ENCODE measurements around the gene HOXC9.

The HOXC9 gene

DNA sequence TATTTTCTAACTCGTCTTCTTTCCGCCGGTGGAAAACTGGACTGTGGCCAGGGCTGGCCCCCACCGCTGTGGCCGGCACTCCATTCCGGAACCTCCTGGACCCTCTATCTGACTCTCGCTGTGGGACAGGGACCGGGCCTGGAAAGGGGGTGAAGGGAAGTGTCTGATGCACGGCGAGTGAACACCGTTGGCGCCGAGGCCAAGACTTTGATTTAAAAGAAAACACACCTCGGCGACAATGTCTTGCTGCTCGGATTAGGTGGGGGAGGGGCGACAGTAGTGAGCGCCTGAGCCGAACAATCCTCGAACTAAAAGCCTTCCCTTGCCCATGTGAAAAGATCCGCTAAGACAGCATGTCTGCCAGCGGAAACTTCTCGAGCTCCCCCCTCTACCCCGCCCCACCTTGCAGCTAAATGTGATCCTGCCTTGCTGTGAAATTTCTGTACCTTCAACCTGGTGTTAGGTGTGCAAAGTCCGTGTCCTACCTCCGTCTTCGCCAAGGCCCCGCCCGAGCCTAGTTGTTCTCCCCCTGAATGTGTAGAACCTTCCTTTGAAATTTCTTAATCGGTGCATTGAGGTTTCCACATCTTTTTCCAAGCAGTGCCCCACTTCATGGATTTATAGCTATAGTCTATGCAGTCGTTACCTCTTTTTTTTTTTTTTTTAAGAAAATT lies 24.3 kb upstream of the HOXC9 start (continued):
- TF ChIP-seq ZNF600 (tag by site-specific recombination; IDR thresholded peaks at IDR 0.05) (peak; percentile 67), ZNF423 (tag by site-specific recombination; IDR thresholded peaks at IDR 0.05) (0 out of 2 replicates have a peak, but pooled peaks have one; percentile 10), KLF16 (tag by site-specific recombination; IDR thresholded peaks at IDR 0.05) (no peak)
- TF ChIP-seq, protein P1, sequence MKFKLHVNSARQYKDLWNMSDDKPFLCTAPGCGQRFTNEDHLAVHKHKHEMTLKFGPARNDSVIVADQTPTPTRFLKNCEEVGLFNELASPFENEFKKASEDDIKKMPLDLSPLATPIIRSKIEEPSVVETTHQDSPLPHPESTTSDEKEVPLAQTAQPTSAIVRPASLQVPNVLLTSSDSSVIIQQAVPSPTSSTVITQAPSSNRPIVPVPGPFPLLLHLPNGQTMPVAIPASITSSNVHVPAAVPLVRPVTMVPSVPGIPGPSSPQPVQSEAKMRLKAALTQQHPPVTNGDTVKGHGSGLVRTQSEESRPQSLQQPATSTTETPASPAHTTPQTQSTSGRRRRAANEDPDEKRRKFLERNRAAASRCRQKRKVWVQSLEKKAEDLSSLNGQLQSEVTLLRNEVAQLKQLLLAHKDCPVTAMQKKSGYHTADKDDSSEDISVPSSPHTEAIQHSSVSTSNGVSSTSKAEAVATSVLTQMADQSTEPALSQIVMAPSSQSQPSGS (tag by site-specific recombination; IDR thresholded peaks at IDR 0.05; ENCODE audit: low read depth) = no peak

DNA sequence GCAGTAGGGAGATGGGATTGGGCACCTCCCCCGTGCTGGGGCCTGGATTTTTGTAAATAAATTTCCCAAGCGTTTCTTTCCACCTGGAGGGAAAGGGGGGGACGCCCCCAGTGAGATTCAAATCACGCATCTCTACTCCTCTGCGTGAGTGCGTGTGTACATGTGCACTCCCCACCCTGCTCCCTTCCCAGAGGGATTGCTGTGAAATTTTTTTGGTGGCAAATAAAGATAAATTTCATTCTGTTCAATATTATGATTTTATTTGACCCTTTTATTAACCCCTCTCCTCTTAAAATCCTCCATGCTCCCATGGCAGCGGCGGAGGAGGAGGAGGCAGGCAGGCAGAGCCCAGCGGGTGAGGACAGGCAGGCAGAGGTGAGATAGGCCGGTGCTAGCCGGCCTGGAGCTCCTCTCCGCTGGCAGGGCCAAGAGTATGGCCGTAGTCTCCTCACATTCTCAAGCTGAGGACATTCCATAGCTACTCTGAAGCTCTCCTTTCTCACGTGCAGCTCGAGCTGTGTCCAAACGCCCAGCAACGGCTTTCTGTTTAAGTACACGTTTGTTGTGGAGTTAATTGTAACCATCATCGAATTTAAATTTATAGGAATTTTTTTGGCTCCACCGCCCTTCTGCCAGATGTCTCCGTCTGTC lies 23.7 kb upstream of the HOXC9 start:
- POLR2A ChIA-PET = interaction anchor here (0.6 to 0.9 kb wide), 3 partner anchors 9 to 19 kb away, joined by 3 to 4 read pairs (median 4); no protein-coding TSS in a partner anchor
- CTCF ChIA-PET = interaction anchor here (0.5 to 0.8 kb wide), 4 partner anchors 99 to 643 kb away, joined by 3 to 5 read pairs (median 3); no protein-coding TSS in a partner anchor
- Histone ChIP-seq H3K27ac (ENCODE audit: extremely low read depth, low read depth, low read length) (peak overlapping the region; percentile 64; the same call in 1 of the 2 replicates), H3K9me3 (ENCODE audit: control insufficient read depth, insufficient read depth, low read depth, low read length) (no peaks in the 10 kb centered on the region), H3K36me3 (ENCODE audit: control insufficient read depth in 2 of 2, insufficient read depth in 1 of 2, low read length in 2 of 2) (no peaks in the 10 kb centered on the region), H3K4me3 (ENCODE audit: low read depth, low read length) (no peak overlapping the region), H3K4me1 (ENCODE audit: control insufficient read depth, insufficient read depth, low read length) (peaks cover 54% of the 10 kb centered on the region)
- TF ChIP-seq, protein P2, sequence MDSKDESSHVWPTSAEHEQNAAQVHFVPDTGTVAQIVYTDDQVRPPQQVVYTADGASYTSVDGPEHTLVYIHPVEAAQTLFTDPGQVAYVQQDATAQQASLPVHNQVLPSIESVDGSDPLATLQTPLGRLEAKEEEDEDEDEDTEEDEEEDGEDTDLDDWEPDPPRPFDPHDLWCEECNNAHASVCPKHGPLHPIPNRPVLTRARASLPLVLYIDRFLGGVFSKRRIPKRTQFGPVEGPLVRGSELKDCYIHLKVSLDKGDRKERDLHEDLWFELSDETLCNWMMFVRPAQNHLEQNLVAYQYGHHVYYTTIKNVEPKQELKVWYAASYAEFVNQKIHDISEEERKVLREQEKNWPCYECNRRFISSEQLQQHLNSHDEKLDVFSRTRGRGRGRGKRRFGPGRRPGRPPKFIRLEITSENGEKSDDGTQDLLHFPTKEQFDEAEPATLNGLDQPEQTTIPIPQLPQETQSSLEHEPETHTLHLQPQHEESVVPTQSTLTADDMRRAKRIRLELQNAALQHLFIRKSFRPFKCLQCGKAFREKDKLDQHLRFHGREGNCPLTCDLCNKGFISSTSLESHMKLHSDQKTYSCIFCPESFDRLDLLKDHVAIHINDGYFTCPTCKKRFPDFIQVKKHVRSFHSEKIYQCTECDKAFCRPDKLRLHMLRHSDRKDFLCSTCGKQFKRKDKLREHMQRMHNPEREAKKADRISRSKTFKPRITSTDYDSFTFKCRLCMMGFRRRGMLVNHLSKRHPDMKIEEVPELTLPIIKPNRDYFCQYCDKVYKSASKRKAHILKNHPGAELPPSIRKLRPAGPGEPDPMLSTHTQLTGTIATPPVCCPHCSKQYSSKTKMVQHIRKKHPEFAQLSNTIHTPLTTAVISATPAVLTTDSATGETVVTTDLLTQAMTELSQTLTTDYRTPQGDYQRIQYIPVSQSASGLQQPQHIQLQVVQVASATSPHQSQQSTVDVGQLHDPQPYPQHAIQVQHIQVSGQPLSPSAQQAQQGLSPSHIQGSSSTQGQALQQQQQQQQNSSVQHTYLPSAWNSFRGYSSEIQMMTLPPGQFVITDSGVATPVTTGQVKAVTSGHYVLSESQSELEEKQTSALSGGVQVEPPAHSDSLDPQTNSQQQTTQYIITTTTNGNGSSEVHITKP (tag by site-specific recombination; IDR thresholded peaks at IDR 0.05) = peak; percentile 92
- TF ChIP-seq KLF9 (tag by site-specific recombination; IDR thresholded peaks at IDR 0.05; ENCODE audit: low read depth) (no peak), ZNF660 (tag by site-specific recombination; IDR thresholded peaks at IDR 0.05) (no peak), ZNF677 (tag by site-specific recombination; IDR thresholded peaks at IDR 0.05) (no peak), ZIC2 (tag by site-specific recombination; IDR thresholded peaks at IDR 0.05) (no peak; the same call in 1 of the 2 replicates), TCF7L2 (IDR thresholded peaks at IDR 0.05; ENCODE audit: borderline replicate concordance, low read depth, low read length) (no peak), SCRT1 (tag by site-specific recombination; IDR thresholded peaks at IDR 0.05; ENCODE audit: borderline replicate concordance) (no peak), ZEB2 (tag by site-specific recombination; IDR thresholded peaks at IDR 0.05) (peak; percentile 40; the same call in 1 of the 2 replicates), ZNF37A (tag by site-specific recombination; IDR thresholded peaks at IDR 0.05) (no peak), ZNF211 (tag by site-specific recombination; IDR thresholded peaks at IDR 0.05; ENCODE audit: low read depth) (no peak), ZBTB21 (tag by site-specific recombination; IDR thresholded peaks at IDR 0.05) (no peak), ZNF10 (tag by site-specific recombination; IDR thresholded peaks at IDR 0.05) (no peak), ZBTB8A (tag by site-specific recombination; IDR thresholded peaks at IDR 0.05) (0 out of 2 replicates have a peak, but pooled peaks have one; percentile 29), ZNF670 (tag by site-specific recombination; IDR thresholded peaks at IDR 0.05; ENCODE audit: low read depth) (no peak), ZSCAN30 (tag by site-specific recombination; IDR thresholded peaks at IDR 0.05) (peak; percentile 88; the same call in 1 of the 2 replicates)
- TF ChIP-seq, protein P1 (tag by site-specific recombination; IDR thresholded peaks at IDR 0.05; ENCODE audit: low read depth) = no peak
- TF ChIP-seq, protein P3, sequence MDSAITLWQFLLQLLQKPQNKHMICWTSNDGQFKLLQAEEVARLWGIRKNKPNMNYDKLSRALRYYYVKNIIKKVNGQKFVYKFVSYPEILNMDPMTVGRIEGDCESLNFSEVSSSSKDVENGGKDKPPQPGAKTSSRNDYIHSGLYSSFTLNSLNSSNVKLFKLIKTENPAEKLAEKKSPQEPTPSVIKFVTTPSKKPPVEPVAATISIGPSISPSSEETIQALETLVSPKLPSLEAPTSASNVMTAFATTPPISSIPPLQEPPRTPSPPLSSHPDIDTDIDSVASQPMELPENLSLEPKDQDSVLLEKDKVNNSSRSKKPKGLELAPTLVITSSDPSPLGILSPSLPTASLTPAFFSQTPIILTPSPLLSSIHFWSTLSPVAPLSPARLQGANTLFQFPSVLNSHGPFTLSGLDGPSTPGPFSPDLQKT (IDR thresholded peaks at IDR 0.05; ENCODE audit: borderline replicate concordance, low read depth, low read length) = no peak
- TF ChIP-seq, protein P4, sequence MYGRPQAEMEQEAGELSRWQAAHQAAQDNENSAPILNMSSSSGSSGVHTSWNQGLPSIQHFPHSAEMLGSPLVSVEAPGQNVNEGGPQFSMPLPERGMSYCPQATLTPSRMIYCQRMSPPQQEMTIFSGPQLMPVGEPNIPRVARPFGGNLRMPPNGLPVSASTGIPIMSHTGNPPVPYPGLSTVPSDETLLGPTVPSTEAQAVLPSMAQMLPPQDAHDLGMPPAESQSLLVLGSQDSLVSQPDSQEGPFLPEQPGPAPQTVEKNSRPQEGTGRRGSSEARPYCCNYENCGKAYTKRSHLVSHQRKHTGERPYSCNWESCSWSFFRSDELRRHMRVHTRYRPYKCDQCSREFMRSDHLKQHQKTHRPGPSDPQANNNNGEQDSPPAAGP (tag by site-specific recombination; IDR thresholded peaks at IDR 0.05) = no peak
- TF ChIP-seq, protein P5, sequence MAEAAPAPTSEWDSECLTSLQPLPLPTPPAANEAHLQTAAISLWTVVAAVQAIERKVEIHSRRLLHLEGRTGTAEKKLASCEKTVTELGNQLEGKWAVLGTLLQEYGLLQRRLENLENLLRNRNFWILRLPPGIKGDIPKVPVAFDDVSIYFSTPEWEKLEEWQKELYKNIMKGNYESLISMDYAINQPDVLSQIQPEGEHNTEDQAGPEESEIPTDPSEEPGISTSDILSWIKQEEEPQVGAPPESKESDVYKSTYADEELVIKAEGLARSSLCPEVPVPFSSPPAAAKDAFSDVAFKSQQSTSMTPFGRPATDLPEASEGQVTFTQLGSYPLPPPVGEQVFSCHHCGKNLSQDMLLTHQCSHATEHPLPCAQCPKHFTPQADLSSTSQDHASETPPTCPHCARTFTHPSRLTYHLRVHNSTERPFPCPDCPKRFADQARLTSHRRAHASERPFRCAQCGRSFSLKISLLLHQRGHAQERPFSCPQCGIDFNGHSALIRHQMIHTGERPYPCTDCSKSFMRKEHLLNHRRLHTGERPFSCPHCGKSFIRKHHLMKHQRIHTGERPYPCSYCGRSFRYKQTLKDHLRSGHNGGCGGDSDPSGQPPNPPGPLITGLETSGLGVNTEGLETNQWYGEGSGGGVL (tag by site-specific recombination; IDR thresholded peaks at IDR 0.05) = no peak

Measured in HEK293 (cell line).